Measurements from ENCODE around the gene GPX7.

GRCh38 chr1:52602856-52603600, 857 bp downstream of the GPX7 start:
- TF ChIP-seq CTCF (IDR thresholded peaks at IDR 0.05; ENCODE audit: insufficient read depth, low read length, poor library complexity, severe bottlenecking) (no peak), EZH2phosphoT487 (conservative IDR thresholded peaks at IDR 0.05; ENCODE audit: low read length) (no peak)

Data from SU-DHL-6 (cell line).